Hepatocyte (in vitro differentiated cells): Measurements from ENCODE around the gene DNTT. TPM values are rescaled to one million over a fixed set of nuclear protein-coding genes. Genes with fewer than 3 reads are reported as not detected.

Experiments used
- DNase-seq: peaks from one replicate; pipeline ENCODE4 v3.0.0-alpha.2; 2016; ENCODE audit warnings: low spot score
- H2AFZ ChIP-seq: fragments of 200-600 bp; sonication (generic); 2 replicates; pipeline ENCODE4 v1.6.0; 2016; ENCODE audit warnings: antibody characterized with exemption, mild to moderate bottlenecking
- H3K27ac ChIP-seq: fragments of 200-600 bp; sonication (generic); 2 replicates; pipeline ENCODE4 v1.5.1; 2016; ENCODE audit warnings: mild to moderate bottlenecking
- H3K27me3 ChIP-seq: fragments of 200-600 bp; sonication (generic); 2 replicates; pipeline ENCODE4 v1.6.1; 2016
- H3K36me3 ChIP-seq: fragments of 200-600 bp; sonication (generic); replicated peaks from 2 replicates; pipeline ENCODE4 v1.5.1; 2016; ENCODE audit warnings: low read depth; ENCODE audit not compliant: insufficient read depth
- H3K4me1 ChIP-seq: fragments of 200-600 bp; sonication (generic); 2 replicates; pipeline ENCODE4 v1.5.1; 2016; ENCODE audit warnings: mild to moderate bottlenecking, moderate library complexity; ENCODE audit not compliant: insufficient read depth
- H3K4me2 ChIP-seq: fragments of 200-600 bp; sonication (generic); 2 replicates; pipeline ENCODE4 v1.6.0; 2016
- H3K4me3 ChIP-seq: fragments of 200-600 bp; sonication (generic); 2 replicates; pipeline ENCODE4 v1.5.1; 2016; ENCODE audit warnings: mild to moderate bottlenecking
- H3K79me2 ChIP-seq: fragments of 200-600 bp; sonication (generic); 2 replicates; pipeline ENCODE4 v1.6.0; 2017; ENCODE audit warnings: mild to moderate bottlenecking
- H3K9me2 ChIP-seq: fragments of 200-600 bp; sonication (generic); replicated peaks from 2 replicates; pipeline ENCODE4 v1.6.0; 2017; ENCODE audit warnings: mild to moderate bottlenecking; ENCODE audit not compliant: insufficient read depth
- H3K9me3 ChIP-seq: fragments of 200-600 bp; sonication (generic); 2 replicates; pipeline ENCODE4 v1.5.1; 2016; ENCODE audit warnings: low read depth, mild to moderate bottlenecking
- H4K20me1 ChIP-seq: fragments of 200-600 bp; sonication (generic); 2 replicates; pipeline ENCODE4 v1.6.0; 2016; ENCODE audit warnings: mild to moderate bottlenecking; ENCODE audit not compliant: insufficient read depth, poor library complexity, severe bottlenecking
- EZH2 ChIP-seq: fragments of 200-600 bp; sonication (generic); IDR thresholded peaks from 2 replicates; pipeline ENCODE4 v1.6.1; 2016; ENCODE audit warnings: antibody characterized with exemption, mild to moderate bottlenecking, borderline replicate concordance
- EZH2phosphoT487 ChIP-seq: fragments of 200-600 bp; sonication (generic); IDR thresholded peaks from one replicate; pipeline ENCODE4 v1.6.1; 2018; ENCODE audit warnings: antibody characterized with exemption, mild to moderate bottlenecking, low read depth, moderate library complexity; ENCODE audit not compliant: unreplicated experiment, severe bottlenecking
- WGBS: methylation state at CpG from one replicate; pipeline ENCODE4 v1.1.6; 2016; ENCODE audit warnings: low lambda C conversion rate; ENCODE audit errors: missing lambda C conversion rate; 5-methylcytosine and 5-hydroxymethylcytosine counted together
- polyA plus RNA-seq: library from polyadenylated mRNA; unstranded; fragments of >200 nt; fragmentation: Nextera tagmentation; extraction: Ambion mirVana; gene quantifications from 2 replicates; pipeline ENCODE4 v1.2.1, GENCODE V29; 2016
- total RNA-seq: library from RNA; depleted of rRNA; stranded (reverse); fragments of >200 nt; gene quantifications from 2 replicates; pipeline ENCODE4 v1.2.3, GENCODE V29; 2014
- TF ChIP-seq, protein P1 (sequence below): fragments of 200-600 bp; sonication (generic); IDR thresholded peaks from 2 replicates; pipeline ENCODE4 v1.5.1; 2016; ENCODE audit warnings: antibody characterized with exemption, mild to moderate bottlenecking; ENCODE audit not compliant: poor library complexity

DNTT gene
- total and polyA plus RNA-seq, 2 experiments from 2014 or later, result 0.10 TPM; not detected in 1

DNA sequence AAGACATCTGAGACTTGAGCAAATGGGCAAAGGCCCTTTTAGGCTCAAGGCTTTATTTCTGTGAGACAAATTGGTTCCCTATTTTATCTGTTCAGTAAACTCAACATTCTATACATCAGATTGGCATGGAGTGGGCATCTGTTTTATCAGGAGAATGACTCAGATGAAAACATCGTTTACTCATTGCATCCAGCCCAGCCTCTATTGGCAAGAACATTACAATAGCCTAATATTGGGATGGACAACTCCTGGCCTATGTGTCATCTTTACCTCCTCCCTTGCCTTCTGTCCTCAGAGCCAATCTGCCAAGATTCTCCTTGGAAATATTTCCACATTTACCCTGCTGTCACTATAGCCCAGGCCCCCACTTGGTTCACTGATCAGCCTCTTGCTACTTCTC, 27.4 kb upstream of the DNTT start:
- WGBS, result 100% methylated on average over 1 of the region's 1 CpG
- H3K27ac ChIP-seq, result no peak overlapping the region
- H4K20me1 ChIP-seq, result no peaks in the 10 kb centered on the region
- no peaks in the 10 kb centered on the region for H3K9me3 ChIP-seq
- no peaks in the 10 kb centered on the region for H3K79me2 ChIP-seq
- TF ChIP-seq, protein P1, sequence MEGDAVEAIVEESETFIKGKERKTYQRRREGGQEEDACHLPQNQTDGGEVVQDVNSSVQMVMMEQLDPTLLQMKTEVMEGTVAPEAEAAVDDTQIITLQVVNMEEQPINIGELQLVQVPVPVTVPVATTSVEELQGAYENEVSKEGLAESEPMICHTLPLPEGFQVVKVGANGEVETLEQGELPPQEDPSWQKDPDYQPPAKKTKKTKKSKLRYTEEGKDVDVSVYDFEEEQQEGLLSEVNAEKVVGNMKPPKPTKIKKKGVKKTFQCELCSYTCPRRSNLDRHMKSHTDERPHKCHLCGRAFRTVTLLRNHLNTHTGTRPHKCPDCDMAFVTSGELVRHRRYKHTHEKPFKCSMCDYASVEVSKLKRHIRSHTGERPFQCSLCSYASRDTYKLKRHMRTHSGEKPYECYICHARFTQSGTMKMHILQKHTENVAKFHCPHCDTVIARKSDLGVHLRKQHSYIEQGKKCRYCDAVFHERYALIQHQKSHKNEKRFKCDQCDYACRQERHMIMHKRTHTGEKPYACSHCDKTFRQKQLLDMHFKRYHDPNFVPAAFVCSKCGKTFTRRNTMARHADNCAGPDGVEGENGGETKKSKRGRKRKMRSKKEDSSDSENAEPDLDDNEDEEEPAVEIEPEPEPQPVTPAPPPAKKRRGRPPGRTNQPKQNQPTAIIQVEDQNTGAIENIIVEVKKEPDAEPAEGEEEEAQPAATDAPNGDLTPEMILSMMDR, result no peak
- TF ChIP-seq EZH2phosphoT487 (no peak), EZH2 (no peak)
- no peak for DNase-seq
- no peak overlapping the region for H3K4me3 ChIP-seq
- no peak overlapping the region for H2AFZ ChIP-seq
- H3K36me3 ChIP-seq, result no peaks in the 10 kb centered on the region
- H3K4me1 ChIP-seq, result peaks cover 13% of the 10 kb centered on the region
- no peaks in the 10 kb centered on the region for H3K9me2 ChIP-seq
- no peak overlapping the region for H3K4me2 ChIP-seq
- no peaks in the 10 kb centered on the region for H3K27me3 ChIP-seq

DNA sequence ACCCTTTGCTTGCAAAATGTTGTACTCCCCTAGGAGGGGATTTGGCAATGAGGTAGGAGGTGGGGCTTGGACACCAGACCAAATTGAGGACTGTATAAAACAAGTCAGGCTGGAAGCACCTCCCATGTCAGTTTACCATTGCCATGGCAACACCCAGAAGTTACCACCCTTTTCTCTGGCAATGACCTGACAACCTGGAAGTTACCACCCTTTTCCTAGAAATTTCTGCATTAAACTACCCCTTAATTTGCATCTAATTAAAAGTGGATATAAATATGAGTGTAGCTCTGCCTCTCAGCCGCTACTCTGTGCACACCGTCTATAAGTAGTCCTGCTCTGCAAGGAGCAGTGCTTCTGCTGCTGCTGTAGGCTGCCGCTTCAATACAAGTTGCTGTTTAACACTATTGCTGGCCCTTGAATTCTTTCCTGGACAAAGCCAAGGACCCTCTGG, 25.0 kb upstream of the DNTT start:
- Histone ChIP-seq H3K36me3 (no peaks in the 10 kb centered on the region), H3K27me3 (no peaks in the 10 kb centered on the region), H4K20me1 (no peaks in the 10 kb centered on the region), H3K79me2 (no peaks in the 10 kb centered on the region), H3K4me1 (no peaks in the 10 kb centered on the region), H2AFZ (no peak overlapping the region), H3K9me2 (no peaks in the 10 kb centered on the region), H3K4me3 (no peak overlapping the region), H3K4me2 (no peak overlapping the region), H3K27ac (no peak overlapping the region), H3K9me3 (no peaks in the 10 kb centered on the region)
- TF ChIP-seq EZH2 (no peak), EZH2phosphoT487 (no peak)
- TF ChIP-seq, protein P1, result no peak
- WGBS, result 90% methylated on average over 3 of the region's 3 CpGs
- no peak for DNase-seq

DNA sequence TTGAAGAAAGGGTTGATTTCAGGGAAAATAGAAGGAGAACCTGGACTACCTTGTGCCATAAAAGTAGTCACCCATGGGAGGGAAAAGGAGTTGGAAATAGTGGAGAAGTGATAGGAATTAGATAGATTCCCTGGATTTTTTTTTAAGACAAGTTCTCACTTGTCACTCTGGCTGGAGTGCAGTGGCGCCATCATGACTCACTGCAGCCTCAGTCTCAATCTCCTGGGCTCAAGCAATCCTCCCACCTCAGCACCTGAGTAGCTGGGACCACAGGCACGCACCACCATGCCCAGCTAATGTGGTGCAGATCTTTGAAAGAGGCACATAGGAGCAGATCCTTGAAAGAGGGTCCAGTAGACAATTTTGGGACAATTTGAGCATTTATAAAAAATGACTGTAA, 23.4 kb upstream of the DNTT start:
- Histone ChIP-seq H3K36me3 (no peaks in the 10 kb centered on the region), H3K79me2 (no peaks in the 10 kb centered on the region), H3K4me2 (no peak overlapping the region), H2AFZ (no peak overlapping the region), H3K4me3 (no peak overlapping the region), H3K27ac (no peak overlapping the region), H4K20me1 (no peaks in the 10 kb centered on the region), H3K27me3 (no peaks in the 10 kb centered on the region), H3K4me1 (no peaks in the 10 kb centered on the region), H3K9me2 (no peaks in the 10 kb centered on the region), H3K9me3 (no peaks in the 10 kb centered on the region)
- DNase-seq, result no peak
- WGBS, result 97% methylated on average over 2 of the region's 2 CpGs
- TF ChIP-seq EZH2phosphoT487 (no peak), EZH2 (no peak)
- TF ChIP-seq, protein P1, result no peak

DNA sequence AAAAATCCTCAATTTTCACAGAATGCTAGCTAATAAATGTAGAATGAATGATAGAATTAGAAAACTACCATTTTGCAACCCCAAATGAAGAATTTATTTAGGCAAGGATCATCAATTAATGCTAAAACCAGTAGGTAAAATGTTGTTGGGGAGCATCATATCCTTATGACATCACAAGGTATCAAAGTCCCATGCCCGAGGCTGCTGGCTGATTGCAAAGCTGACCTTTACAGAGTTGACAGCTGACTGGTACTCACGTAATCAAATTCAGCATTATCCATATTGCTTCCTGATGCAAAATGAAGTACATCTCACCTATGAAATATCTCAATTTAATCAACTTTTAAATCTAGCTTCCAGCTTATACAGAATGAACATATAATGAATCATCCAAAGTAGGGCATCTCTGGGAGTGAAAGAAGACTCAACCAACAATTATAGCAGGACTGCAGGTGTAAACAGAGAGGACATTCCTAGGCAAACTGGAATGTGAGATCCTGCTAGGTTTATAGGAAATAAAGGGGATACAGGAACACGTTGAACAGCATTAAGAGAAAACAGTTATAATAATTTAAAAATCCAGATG, 22.7 kb upstream of the DNTT start:
- H4K20me1 ChIP-seq, result no peaks in the 10 kb centered on the region
- WGBS, result 89% methylated on average over 3 of the region's 3 CpGs
- H3K4me2 ChIP-seq, result no peak overlapping the region
- H3K27ac ChIP-seq, result no peak overlapping the region
- TF ChIP-seq EZH2phosphoT487 (no peak), EZH2 (no peak)
- TF ChIP-seq, protein P1, result no peak
- no peaks in the 10 kb centered on the region for H3K9me2 ChIP-seq
- no peaks in the 10 kb centered on the region for H3K4me1 ChIP-seq
- no peaks in the 10 kb centered on the region for H3K79me2 ChIP-seq
- no peaks in the 10 kb centered on the region for H3K36me3 ChIP-seq
- no peaks in the 10 kb centered on the region for H3K9me3 ChIP-seq
- H3K4me3 ChIP-seq, result no peak overlapping the region
- no peak overlapping the region for H2AFZ ChIP-seq
- H3K27me3 ChIP-seq, result no peaks in the 10 kb centered on the region
- no peak for DNase-seq
